Measurements from ENCODE around the gene AGBL1. TPM values are rescaled to one million over a fixed set of nuclear protein-coding genes. Genes with fewer than 3 reads are reported as not detected.

The AGBL1 gene
- total RNA-seq, 8 experiments from 2014 or later: 0.05 to 0.38 (median 0.24) TPM; not detected in 1

GRCh38 chr15:86157606-86158293 lies 78.1 kb downstream of the AGBL1 start:
- WGBS, 10 experiments: 0 to 93% (median 79%) methylated on average over 1 to 6 of the region's 6 CpGs
- H3K4me1 ChIP-seq (replicated peaks in 1 of 2): no peaks in the 10 kb centered on the region
- H3K4me3 ChIP-seq: no peak overlapping the region
- H3K27ac ChIP-seq: no peak overlapping the region
- ATAC-seq (replicated peaks in 6 of 8): no peak
- in situ Hi-C loops (cut with MboI; ENCODE audit: low pct_unique_long_range_greater_than_20kb in 2 of 9, low sequenced_read_pairs in 9 of 9, unreplicated experiment in 9 of 9): no loop called here

- ATAC-seq (replicated peaks in 6 of 8): peak in 1 of 8 experiments; percentile 26
- peaks cover 9 to 11% of the 10 kb centered on the region in 2 donors for H3K4me1 ChIP-seq (replicated peaks in 1 of 2)
- H3K4me3 ChIP-seq: no peak overlapping the region
- H3K27ac ChIP-seq: no peak overlapping the region
- in situ Hi-C loops (cut with MboI; ENCODE audit: low pct_unique_long_range_greater_than_20kb in 2 of 9, low sequenced_read_pairs in 9 of 9, unreplicated experiment in 9 of 9): no loop called here
- 0 to 100% (median 61%) methylated on average over 1 to 3 of the region's 3 CpGs; no CpG with 5 or more reads in 1 of the 10 experiments for WGBS, 10 experiments
Measured at GRCh38 chr15:86159468-86159867, 79.8 kb downstream of the AGBL1 start.

GRCh38 chr15:86161250-86161649 lies 81.6 kb downstream of the AGBL1 start:
- no peak for ATAC-seq (replicated peaks in 6 of 8)
- in situ Hi-C loops (cut with MboI; ENCODE audit: low pct_unique_long_range_greater_than_20kb in 2 of 9, low sequenced_read_pairs in 9 of 9, unreplicated experiment in 9 of 9): no loop called here
- Histone ChIP-seq H3K4me1 (replicated peaks in 1 of 2) (peaks cover 16 to 21% of the 10 kb centered on the region in 2 donors), H3K4me3 (no peak overlapping the region), H3K27ac (no peak overlapping the region)
- 0 to 87% (median 66%) methylated on average over 2 to 5 of the region's 5 CpGs; no CpG with 5 or more reads in 1 of the 10 experiments for WGBS, 10 experiments

GRCh38 chr15:86162172-86162591 lies 82.5 kb downstream of the AGBL1 start:
- WGBS, 10 experiments: 0 to 100% (median 71%) methylated on average over 1 to 2 of the region's 2 CpGs; no CpG with 5 or more reads in 7 of the 10 experiments
- peaks cover 16 to 21% of the 10 kb centered on the region in 2 donors for H3K4me1 ChIP-seq (replicated peaks in 1 of 2)
- ATAC-seq (replicated peaks in 6 of 8): no peak
- in situ Hi-C loops (cut with MboI; ENCODE audit: low pct_unique_long_range_greater_than_20kb in 2 of 9, low sequenced_read_pairs in 9 of 9, unreplicated experiment in 9 of 9): no loop called here
- no peak overlapping the region for H3K4me3 ChIP-seq
- no peak overlapping the region for H3K27ac ChIP-seq

GRCh38 chr15:86162641-86163040 lies 83.0 kb downstream of the AGBL1 start:
- 0 to 100% (median 67%) methylated on average over 1 to 2 of the region's 2 CpGs; no CpG with 5 or more reads in 2 of the 10 experiments for WGBS, 10 experiments
- Histone ChIP-seq H3K27ac (no peak overlapping the region), H3K4me3 (no peak overlapping the region), H3K4me1 (replicated peaks in 1 of 2) (peaks cover 20 to 26% of the 10 kb centered on the region in 2 donors)
- in situ Hi-C loops (cut with MboI; ENCODE audit: low pct_unique_long_range_greater_than_20kb in 2 of 9, low sequenced_read_pairs in 9 of 9, unreplicated experiment in 9 of 9): no loop called here
- no peak for ATAC-seq (replicated peaks in 6 of 8)

GRCh38 chr15:86163816-86164215 lies 84.1 kb downstream of the AGBL1 start:
- in situ Hi-C loops (cut with MboI; ENCODE audit: low pct_unique_long_range_greater_than_20kb in 2 of 9, low sequenced_read_pairs in 9 of 9, unreplicated experiment in 9 of 9): no loop called here
- Histone ChIP-seq H3K27ac (peak overlapping the region in 1 of 2 donors; percentile 48), H3K4me1 (replicated peaks in 1 of 2) (peaks cover 28 to 30% of the 10 kb centered on the region in 2 donors), H3K4me3 (no peak overlapping the region)
- WGBS, 10 experiments: 0 to 80% (median 22%) methylated on average over 1 to 2 of the region's 2 CpGs; no CpG with 5 or more reads in 1 of the 10 experiments
- ATAC-seq (replicated peaks in 6 of 8): peak in 4 of 8 experiments; percentile 36 to 51 (median 44)

- H3K4me1 ChIP-seq (replicated peaks in 1 of 2): peaks cover 28 to 30% of the 10 kb centered on the region in 2 donors
- 0 to 100% (median 41%) methylated on average over 1 to 7 of the region's 8 CpGs for WGBS, 10 experiments
- ATAC-seq (replicated peaks in 6 of 8): peak in 5 of 8 experiments; percentile 76 to 86 (median 85)
- H3K4me3 ChIP-seq: no peak overlapping the region
- H3K27ac ChIP-seq: peak overlapping the region in 1 of 2 donors; percentile 48
- in situ Hi-C loops (cut with MboI; ENCODE audit: low pct_unique_long_range_greater_than_20kb in 2 of 9, low sequenced_read_pairs in 9 of 9, unreplicated experiment in 9 of 9): no loop called here
Measured at GRCh38 chr15:86164232-86164898, 84.7 kb downstream of the AGBL1 start.

- peaks cover 28 to 30% of the 10 kb centered on the region in 2 donors for H3K4me1 ChIP-seq (replicated peaks in 1 of 2)
- in situ Hi-C loops (cut with MboI; ENCODE audit: low pct_unique_long_range_greater_than_20kb in 2 of 9, low sequenced_read_pairs in 9 of 9, unreplicated experiment in 9 of 9): no loop called here
- peak overlapping the region in 1 of 2 donors; percentile 48 for H3K27ac ChIP-seq
- WGBS, 10 experiments: 0 to 100% (median 58%) methylated on average over 1 to 5 of the region's 5 CpGs; no CpG with 5 or more reads in 2 of the 10 experiments
- H3K4me3 ChIP-seq: no peak overlapping the region
- ATAC-seq (replicated peaks in 6 of 8): peak in 5 of 8 experiments; percentile 61 to 81 (median 70)
Measured at GRCh38 chr15:86165265-86166211, 85.9 kb downstream of the AGBL1 start.

GRCh38 chr15:86167841-86168240 lies 88.2 kb downstream of the AGBL1 start:
- ATAC-seq (replicated peaks in 6 of 8): peak in 3 of 8 experiments; percentile 9 to 40 (median 29)
- H3K4me3 ChIP-seq: no peak overlapping the region
- in situ Hi-C loops (cut with MboI; ENCODE audit: low pct_unique_long_range_greater_than_20kb in 2 of 9, low sequenced_read_pairs in 9 of 9, unreplicated experiment in 9 of 9): no loop called here
- H3K4me1 ChIP-seq (replicated peaks in 1 of 2): peaks cover 28 to 30% of the 10 kb centered on the region in 2 donors
- H3K27ac ChIP-seq: no peak overlapping the region

GRCh38 chr15:86178845-86179244 lies 99.2 kb downstream of the AGBL1 start:
- H3K4me1 ChIP-seq (replicated peaks in 1 of 2): no peaks in the 10 kb centered on the region
- ATAC-seq (replicated peaks in 6 of 8): no peak

GRCh38 chr15:86183596-86184491 lies 104.2 kb downstream of the AGBL1 start:
- Histone ChIP-seq H3K4me1 (replicated peaks in 1 of 2) (no peaks in the 10 kb centered on the region), H3K27ac (no peak overlapping the region), H3K4me3 (no peak overlapping the region)
- ATAC-seq (replicated peaks in 6 of 8): peak in 4 of 8 experiments; percentile 46 to 58 (median 52)
- in situ Hi-C loops (cut with MboI; ENCODE audit: low pct_unique_long_range_greater_than_20kb in 2 of 9, low sequenced_read_pairs in 9 of 9, unreplicated experiment in 9 of 9): no loop called here
- WGBS, 10 experiments: 0 to 90% (median 64%) methylated on average over 1 to 6 of the region's 6 CpGs

More at GRCh38 chr15:86178845-86179244, 99.2 kb downstream of the AGBL1 start:
- Histone ChIP-seq H3K27ac (no peak overlapping the region), H3K4me3 (no peak overlapping the region)
- in situ Hi-C loops (cut with MboI; ENCODE audit: low pct_unique_long_range_greater_than_20kb in 2 of 9, low sequenced_read_pairs in 9 of 9, unreplicated experiment in 9 of 9): no loop called here
- 6 to 80% (median 44%) methylated on average over 1 to 2 of the region's 2 CpGs; no CpG with 5 or more reads in 3 of the 10 experiments for WGBS, 10 experiments
